ENCODE data around the gene MED27. TPM values are rescaled to one million over a fixed set of nuclear protein-coding genes. Genes with fewer than 3 reads are reported as not detected.

MED27 gene
- total and polyA plus RNA-seq, 2 of the 8 experiments (the other 6 are each of a cell fraction or from before 2014, with no cell fraction given): 29.9 to 56.5 TPM

DNA sequence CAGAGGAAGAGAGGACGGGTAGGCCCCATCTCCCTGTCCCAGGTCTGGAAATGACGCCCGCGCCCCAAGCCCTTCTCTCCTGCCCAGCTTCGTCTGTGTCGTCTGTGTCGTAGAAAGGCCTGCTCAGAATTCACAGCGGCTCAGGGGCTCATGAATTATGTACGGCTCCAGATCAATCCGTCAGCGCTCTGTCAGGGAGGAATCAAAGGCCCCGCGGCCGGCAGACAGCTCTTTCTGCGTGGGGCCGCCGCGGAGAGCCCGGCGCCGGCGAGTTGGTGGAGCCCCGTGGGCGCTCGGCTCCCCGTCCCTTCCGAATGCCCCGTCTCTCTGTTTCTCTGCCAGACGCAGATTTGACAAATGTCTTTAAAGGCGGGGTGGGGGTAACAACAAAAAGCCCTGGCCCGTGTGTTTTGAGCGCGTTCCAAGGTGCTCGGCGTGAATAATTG is 255.9 kb downstream of the MED27 start (continued):
- TF ChIP-seq CHD7 (IDR thresholded peaks at IDR 0.05; ENCODE audit: insufficient replicate concordance, low read length) (no peak), GTF2F1 (IDR thresholded peaks at IDR 0.05; ENCODE audit: borderline replicate concordance, low read depth, low read length) (no peak), SIN3A (conservative IDR thresholded peaks at IDR 0.05 in 1 of 2, IDR thresholded peaks at IDR 0.05 in 1 of 2; ENCODE audit: low read depth in 1 of 2, low read length in 2 of 2) (no peak), ZNF274 (IDR thresholded peaks at IDR 0.05; ENCODE audit: borderline replicate concordance, extremely low read depth, low read length) (no peak), TBP (IDR thresholded peaks at IDR 0.05; ENCODE audit: low read depth, low read length) (no peak)
